LNCAP (cell line): ENCODE data around the gene SHROOM2.

Experiments
- CTCF ChIP-seq: fragments of 450-650 bp; IDR thresholded peaks from 2 replicates; pipeline ENCODE4 v1.5.1; 2017; ENCODE audit warnings: mild to moderate bottlenecking

SHROOM2 gene

GRCh38 chrX:9865804-9866472, 79.7 kb downstream of the SHROOM2 start:
- TF ChIP-seq CTCF, result no peak

- no peak for TF ChIP-seq CTCF
Observed at GRCh38 chrX:9866633-9867032, 80.4 kb downstream of the SHROOM2 start.

- TF ChIP-seq CTCF, result no peak
Observed at GRCh38 chrX:9867226-9867625, 81.0 kb downstream of the SHROOM2 start.

GRCh38 chrX:9867753-9868152, 81.5 kb downstream of the SHROOM2 start:
- TF ChIP-seq CTCF, result no peak

- no peak for TF ChIP-seq CTCF
Observed at GRCh38 chrX:9871701-9872268, 85.6 kb downstream of the SHROOM2 start.

- no peak for TF ChIP-seq CTCF
Observed at GRCh38 chrX:9873360-9873759, 87.1 kb downstream of the SHROOM2 start.

- TF ChIP-seq CTCF, result peak; percentile 60
Observed at GRCh38 chrX:9873952-9874351, 87.7 kb downstream of the SHROOM2 start.
